HG02852 (cell line): ENCODE results near the gene NLRC5.
"Not testable (repeated sequence)": the region's sequence is repeated elsewhere in the genome, so short reads cannot be mapped to it uniquely, and the experiment has no call there.

Source experiments
- ATAC-seq: cut with Tn5 transposase; IDR thresholded peaks from one replicate; pipeline ENCODE4 v1.9.1; 2021; ENCODE audit warnings: mild to moderate bottlenecking, moderate library complexity; ENCODE audit not compliant: unreplicated experiment

The NLRC5 gene

DNA sequence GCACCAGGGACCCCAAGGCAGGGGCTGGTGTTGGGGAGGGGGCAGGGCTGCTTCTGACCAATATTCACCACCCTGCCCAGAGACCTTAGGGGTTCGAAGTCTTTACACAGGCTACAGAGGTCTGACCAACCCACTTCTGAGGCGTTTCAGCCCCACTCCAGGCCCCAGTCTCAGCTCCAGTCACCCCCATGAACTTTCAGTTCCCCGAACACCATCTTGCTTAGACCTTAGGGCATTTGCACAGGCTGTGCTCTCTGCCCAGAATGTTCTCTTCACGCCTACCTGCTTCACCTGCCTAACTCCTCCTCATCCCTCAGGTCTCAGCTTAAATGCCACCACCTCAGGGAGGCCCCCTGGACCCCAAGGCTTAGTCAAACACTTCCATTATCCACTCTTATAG is 77.3 kb downstream of the NLRC5 start:
- ATAC-seq, result no peak

DNA sequence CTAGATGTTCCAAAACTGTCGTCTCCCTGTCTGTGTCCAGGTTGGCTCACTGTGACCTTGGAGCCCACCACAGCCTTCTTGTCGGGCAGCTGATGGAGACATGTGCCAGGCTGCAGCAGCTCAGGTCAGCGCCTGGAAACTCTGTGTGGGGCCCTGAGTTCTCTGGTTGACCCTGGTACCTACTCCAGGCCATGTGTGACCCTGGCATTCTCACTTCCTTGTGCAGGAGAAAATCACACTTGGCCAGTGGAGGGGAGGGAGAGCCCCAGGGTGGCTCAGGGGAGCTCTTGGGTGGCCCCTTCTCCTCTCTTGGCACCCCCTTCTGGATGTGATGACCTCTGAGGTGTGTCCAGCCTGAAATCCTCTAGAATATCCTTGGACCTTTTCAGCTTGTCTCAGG is 78.0 kb downstream of the NLRC5 start:
- ATAC-seq, result no peak

DNA sequence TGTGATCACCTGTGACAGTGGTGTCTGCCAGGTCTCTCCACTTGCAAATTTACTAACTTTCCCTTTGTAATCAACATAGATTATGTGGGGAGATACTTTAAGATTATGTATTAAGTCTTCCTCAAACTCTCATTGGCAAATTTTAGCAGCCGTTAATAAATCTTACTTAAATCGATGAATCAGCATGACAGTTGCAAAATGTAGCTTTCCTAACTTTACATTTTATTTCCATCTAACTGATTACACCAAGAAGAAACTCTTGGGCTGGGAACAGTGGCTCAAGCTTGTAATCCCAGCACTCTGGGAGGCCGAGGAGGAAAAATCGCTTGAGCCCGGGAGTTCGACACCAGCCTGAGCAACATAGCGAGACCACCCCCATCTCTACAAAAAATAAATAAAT is 79.7 kb downstream of the NLRC5 start:
- ATAC-seq, result no peak

DNA sequence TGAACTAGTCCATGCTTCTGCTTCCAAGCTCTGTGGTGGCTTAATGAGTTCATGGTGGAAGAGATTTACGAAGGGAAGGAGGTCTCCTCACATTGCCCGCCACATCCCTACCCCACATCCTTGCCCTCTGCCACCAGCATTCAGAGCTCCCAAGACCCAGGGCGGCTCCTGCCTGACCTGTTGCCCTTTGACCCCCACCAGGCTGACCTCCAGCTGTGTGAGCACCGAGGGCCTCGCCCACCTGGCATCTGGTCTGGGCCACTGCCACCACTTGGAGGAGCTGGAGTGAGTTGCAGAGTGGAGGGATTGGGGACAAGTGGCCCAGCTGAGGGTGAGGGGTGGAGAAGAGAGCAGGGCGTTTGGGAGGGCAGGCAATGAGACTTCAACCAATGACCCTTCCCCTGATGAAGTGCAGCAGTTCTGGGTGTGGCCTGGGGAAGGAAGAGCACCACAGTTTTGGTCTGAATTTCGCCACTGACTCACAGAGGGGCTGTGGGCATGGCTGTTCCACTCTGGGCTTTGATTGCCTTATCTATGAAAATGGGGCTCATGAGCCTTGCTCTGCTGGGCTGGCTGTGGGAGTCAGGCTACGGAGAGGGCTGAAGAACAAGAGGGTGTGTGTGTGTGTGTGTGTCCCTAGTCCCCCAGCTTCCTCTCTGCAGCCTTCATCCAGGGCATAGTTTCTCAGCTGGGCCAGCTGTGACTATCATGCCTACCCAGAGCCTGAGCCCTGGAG is 80.4 kb downstream of the NLRC5 start:
- ATAC-seq, result no peak

DNA sequence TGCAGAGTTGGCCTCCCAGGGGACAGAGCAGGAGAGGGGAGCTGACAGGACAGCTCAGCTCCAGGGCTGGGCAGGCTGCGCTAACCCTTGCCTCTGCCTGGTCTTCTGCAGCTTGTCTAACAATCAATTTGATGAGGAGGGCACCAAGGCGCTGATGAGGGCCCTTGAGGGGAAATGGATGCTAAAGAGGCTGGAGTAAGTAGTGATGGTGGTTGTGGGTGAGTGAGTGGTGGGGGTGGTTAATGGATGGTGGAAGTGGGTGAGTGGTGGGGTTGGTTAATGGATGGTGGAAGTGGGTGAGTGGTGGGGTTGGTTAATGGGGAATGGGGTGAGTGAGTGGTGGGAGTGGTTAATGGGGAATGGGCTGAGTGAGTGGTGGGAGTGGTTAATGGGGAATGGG is 81.1 kb downstream of the NLRC5 start:
- no peak for ATAC-seq

DNA sequence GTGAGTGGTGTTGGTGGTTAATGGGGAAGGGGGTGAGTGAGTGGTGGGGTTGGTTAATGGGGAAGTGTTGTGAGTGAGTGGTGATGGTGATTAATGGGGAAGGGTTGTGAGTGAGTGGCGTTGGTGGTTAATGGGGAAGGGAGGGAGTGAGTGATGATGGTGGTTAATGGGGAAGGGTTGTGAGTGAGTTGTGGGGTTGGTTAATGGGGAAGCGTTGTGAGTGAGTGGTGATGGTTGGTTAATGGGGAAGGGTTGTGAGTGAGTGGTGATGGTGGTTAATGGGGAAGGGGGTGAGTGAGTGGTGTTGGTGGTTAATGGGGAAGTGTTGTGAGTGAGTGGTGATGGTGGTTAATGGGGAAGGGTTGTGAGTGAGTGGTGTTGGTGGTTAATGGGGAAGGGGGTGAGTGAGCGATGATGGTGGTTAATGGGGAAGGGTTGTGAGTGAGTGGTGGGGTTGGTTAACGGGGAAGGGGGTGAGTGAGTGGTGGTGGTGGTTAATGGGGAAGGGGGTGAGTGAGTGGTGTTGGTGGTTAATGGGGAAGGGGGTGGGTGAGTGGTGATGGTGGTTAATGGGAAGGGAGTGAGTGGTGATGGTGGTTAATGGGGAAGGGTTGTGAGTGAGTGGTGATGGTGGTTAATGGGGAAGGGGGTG is 81.8 kb downstream of the NLRC5 start:
- not testable (repeated sequence) for ATAC-seq

DNA sequence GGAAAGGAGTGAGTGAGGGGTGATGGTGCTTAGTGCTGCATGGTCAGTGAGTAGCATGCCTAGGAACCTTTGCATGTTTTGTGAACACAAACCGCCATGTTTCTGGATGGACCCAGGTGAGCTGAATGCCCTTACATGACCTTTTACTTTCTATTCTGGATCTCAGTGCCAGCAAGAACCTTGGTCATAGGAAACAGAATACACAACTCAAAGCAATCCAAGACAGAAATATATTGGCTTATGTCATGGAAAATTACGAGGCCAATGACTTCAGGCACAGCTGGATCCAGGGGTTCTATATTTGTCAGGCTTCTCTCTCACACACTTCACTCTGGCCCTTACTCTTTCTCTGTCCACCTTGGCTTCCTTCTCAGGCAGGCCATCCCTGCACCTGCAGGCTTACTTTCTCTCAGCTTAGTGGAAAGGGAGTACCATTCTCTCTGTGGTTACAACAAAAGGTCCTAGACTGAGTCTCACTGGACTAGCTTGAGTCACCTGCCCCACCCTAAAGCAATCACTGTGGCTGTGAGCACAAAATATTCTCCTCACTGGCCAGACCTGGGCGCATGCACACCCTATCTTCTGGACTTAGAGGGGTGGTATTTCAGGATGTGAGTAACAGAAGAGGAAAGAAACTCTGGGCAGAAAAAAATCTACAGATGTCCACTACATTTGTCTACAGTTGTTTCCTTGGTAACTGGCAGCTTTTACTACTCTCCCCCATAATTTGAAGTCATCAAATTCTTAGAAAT is 82.7 kb downstream of the NLRC5 start:
- no peak for ATAC-seq

DNA sequence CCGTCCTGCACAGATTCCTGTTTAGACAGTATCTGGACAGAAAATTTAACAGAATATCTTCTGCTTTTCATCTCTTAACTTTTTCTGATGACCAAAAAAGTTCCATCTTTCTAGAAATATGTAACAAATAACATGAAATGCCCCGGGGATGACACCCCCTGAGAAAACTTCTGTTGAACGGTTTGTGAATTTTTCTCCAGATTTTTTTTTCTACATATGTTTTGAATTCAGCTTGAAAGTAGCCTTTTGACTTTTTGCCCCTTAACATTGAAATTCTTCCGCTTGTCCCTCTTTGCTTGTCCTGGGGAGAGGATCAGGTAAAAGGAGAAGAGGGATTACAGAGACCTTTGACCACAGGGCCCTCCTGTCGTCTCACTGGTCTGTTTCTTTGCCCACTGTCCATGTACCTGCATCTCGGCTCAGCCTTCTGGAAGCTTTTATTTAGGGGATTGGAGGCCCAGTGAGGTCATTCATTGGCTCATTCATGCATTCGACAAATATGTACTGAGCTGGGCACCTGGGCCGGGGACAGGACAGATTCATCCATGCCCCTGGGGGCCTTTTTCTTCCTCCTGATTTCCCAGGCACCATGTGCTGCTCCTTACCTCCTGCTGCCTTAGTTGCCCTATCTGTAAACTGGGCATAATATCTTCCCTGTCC is 83.4 kb downstream of the NLRC5 start:
- ATAC-seq, result no peak

DNA sequence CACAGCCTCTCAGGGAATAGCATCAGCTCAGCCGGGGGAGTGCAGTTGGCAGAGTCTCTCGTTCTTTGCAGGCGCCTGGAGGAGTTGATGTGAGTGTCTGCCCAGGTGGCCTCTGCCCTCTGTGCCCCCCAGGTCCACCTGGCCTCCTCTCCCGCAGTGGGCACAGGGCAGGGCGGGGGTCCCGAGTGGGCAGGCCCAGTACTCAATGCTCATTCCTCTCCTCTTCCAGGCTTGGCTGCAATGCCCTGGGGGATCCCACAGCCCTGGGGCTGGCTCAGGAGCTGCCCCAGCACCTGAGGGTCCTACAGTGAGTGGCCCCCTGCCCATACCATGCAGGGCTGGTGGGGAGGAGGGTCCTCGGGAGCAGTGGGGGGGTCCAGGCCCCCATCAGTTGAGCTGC is 88.4 kb downstream of the NLRC5 start:
- no peak for ATAC-seq

DNA sequence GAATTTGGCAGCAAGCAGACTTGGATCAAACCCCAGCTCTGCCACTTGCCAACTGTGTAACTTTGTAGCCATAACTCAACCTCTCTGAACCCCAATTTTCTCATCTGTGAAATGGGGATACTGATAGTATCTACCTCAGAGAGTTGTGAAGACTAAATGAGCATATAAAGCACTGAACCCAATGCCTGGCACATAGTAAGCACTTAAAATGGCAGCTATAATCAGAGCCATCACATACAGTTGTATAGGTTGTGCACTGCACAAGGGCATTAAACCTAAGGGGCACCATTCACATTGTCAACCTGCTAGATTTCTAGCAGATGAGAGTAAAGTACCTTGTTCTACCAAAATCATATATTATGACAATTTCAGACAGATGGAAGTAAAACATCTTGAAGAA is 92.4 kb downstream of the NLRC5 start:
- ATAC-seq, result no peak

DNA sequence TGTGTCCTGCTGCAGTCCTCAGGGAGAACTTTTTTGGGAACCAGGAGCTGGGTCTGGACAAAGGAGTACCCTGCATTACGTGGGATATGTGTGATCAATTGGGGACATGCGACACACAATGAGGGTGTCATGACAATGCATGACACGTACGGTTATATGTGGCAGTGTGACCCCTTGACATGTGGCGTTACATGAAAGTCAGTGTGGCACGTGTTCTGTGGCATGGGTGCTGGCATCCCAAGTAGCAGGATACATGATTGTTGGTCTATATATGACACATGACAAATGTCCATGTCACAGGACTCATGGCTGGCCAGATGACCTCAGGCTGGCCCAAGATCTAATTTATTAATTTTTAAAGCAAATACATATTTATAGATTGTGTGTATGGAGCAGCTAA is 93.3 kb downstream of the NLRC5 start:
- no peak for ATAC-seq

DNA sequence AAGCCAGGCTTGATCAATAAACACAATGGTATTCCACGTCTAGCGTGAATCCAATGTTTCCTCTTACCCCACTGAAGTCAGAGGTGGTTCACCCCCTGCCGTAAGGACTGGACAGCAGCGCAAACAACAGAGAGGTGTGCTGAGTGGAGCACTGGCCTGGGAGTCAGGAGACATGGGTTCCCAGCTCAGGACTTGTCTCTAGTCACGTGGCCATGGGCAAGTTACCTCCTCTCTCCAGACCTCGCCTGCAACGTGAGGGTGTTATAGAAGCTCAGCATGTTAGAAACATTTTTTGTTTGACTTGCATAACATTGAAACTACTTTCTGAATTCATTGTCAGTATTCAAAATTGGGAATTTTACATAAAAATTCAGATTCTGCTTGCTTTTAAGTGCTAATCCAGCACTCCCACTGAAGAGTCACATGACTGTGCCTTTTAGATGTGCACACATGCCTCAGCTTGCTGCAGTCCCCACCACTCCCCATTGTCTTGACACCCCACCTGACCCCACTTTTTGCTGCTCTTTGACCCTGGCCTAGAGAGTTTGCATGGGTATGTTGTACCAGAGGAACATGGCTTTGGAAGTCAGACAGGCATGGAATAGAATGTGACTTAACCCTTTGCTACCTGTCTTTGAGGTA is 94.2 kb downstream of the NLRC5 start:
- no peak for ATAC-seq

DNA sequence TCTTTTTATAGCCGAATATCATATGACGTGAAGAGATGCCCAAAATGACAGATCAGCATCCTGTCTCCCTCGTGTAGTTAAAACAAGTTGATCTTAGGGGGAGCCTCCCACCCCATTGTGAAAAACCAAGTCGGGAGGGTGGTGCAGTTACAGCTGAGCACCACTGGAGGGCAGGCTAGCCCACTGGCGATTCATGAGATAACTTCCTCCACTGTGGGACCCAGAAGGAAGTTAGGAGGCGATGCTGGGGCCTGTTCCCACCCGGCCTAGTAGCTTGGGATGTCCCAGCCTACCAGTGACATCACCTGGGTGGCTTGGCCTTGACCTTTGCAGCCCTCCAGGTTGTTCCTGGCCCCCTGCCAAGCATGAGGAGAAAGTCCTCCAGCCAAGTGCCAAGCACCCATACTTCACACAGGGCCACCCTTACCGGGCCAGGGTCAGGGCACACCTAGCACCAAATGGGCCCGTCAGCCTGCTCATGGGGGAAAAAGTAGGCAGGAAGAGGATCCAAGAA is 95.0 kb downstream of the NLRC5 start:
- ATAC-seq, result no peak

DNA sequence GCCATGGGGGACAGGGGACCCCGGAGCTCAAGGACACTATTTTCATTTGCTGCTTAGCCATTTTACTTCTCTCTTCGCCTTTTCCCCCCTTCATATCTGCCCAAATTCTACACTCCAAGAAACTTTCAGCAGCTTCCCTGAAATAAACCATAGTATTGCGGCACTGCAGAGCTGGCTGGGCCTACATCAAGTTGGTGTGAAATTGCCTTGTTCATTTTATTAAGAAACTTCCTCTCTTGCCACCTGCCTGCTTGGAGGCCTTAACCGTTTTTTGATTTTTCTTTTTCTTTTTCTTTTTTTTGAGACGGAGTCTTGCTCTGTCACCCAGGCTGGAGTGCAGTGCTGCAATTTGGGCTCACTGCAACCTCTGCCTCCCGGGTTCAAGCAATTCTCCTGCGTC is 95.6 kb downstream of the NLRC5 start:
- no peak for ATAC-seq

DNA sequence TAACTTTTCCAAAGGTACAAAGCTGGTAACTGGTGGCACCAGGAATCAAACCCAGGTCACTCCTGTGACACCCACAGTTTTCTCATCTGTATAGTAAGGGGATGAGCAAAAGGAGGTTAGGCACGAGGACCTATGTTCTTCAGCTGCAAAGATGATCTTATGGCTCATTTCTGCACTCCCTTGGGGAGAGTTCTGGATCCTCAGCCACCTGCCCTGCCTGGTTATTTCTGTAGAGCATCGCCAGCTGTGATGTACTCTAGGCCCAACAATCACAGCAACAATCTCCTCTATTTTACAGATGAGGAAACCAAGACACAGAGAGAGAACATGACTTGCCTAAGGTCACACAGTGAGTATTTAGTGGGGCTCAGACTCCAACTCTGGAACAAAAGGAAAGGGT is 97.6 kb downstream of the NLRC5 start:
- no peak for ATAC-seq

DNA sequence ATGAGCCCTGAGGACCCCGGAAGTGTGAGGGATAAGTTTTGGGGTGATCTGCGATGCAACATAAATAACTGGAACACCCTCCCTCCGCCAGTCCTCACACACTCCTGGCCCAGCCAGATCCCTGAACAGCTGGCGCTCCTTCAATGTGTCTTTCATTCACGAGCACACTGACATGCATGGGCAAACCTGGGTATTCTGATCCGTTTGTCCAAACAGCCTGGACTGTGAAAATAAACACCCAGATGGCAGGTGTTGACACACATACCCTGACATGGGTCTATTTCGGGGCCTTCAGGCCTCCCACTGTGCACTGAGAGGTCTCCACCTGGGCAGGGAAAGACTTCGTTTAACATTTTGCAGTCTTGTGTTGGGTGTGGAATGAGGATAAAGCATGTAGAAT is 100.0 kb downstream of the NLRC5 start:
- no peak for ATAC-seq

DNA sequence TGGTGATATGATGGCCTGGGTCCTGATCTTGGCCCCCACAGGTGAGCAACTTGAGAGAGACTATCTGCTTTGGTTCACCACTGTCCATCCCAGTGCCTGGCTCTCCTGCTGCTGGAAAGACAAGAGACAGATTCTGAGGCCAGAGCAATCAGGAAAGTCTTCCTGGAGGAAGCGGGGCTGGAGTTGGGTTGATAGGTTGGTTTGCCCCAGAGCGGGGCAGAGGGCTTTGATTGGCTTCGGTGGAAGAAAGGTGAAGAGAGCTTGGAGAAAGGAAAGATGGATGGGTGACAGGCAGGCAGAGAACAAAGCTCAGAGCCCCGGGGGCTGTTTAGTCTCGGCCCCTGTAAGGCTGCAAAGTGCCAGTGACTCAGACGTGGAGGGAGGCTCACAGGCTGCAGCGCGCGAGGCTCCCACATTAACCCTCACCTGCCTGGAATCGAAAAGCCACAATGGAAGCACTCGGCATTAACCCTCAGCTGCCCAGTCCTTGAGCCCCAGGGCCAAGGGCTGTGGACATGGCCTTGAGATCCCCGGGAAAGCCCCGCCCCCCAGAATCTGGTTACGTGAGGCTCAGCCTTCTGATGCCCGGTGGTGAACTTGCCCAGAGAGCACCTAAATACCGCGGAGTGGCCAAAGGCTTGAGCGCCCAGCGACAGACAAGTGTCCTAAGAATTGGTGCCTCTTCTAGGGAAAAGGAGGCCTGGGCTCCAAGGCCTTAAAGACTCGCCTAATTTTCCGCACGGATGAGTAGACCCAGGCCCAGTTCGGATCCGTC is 102.0 kb downstream of the NLRC5 start:
- ATAC-seq, result no peak

DNA sequence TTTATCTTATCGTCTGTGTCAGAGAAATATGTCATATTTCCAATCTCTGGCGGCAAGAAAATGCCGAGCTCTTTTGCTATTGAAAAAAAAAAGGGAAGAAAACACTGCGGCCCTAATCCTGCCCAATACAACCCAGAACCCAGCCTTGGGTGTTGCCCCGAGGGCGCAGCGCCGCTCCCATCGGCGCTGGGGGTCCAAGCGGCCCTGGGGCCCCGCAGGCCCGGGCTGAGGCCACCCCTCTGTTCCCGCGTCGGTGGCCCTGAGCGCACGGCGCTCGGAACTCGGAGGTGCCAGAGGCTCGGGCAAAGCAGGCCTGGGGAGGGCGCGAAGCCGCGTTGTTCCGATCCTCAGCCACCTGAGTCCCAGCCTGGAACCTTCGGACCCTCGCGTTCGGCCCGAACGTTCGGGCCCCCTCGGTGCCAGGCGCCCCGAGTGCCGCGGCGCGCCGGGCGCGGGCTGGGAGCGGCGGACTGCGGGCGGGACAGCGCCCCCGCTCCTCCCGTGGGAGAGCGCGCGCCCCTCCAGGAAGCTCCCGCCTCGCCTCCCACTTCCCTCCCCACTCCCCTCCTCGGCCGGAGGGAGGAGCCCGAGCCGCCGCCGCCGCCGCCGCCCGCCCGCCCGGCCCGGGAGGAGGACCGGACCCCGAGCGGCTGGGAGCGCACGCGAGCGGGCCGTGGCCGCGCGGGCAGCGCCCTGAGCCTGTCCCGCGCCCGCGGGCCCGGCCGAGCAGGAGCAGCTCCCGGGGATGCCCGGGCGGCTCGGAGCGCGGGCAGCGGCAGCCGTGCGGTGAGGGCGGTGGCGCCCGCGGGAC is 102.8 kb downstream of the NLRC5 start, which contains the start of gene CPNE2:
Gene CPNE2 (plus strand): TSS at position 609 of the 811 bp plus-strand sequence. CDS start 18,160 bp downstream, outside the sequence.
- ATAC-seq, result peak; percentile 64

DNA sequence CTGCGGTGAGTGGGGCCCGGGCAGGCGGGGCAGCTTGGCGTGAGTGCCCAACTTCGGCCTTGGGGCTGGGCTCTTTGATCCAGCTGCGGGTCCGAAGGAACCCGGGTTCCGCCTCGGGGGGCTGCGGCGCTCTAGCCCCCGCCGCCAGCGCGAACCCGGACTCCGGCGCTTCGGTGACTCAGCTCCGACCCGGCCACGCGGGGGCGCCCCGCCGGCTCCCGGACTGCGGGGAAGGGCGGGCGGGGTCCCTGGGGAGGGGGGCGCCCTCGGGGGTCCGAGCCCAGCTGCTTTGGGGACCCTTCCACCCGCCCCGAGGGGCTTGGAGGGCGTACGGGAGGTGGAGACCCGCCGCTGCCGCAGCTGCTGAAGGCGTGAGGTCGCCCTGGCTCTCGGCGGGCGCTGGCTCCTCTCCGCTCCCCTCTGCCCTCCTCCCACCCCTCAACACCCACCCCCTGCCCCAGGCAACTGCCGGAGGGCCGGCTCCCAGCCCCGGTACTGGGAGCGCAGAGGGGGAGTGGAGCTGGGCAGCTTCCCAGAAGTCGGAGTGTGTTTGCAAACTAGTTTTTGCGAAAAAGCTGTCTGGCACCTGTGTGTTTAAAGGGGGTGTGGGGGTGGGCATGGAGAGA is 103.5 kb downstream of the NLRC5 start:
- peak; percentile 55 for ATAC-seq
